Left lung (tissue), 10 donors: Measurements from ENCODE around the gene BIRC7. TPM values are rescaled to one million over a fixed set of nuclear protein-coding genes. Genes with fewer than 3 reads are reported as not detected.
A peak's percentile ranks its signal among the peaks of the same experiment; 100 is the strongest.

Source experiments
- ATAC-seq: fragments of 200-7000 bp; cut with Tn5 transposase; one replicate; pipeline ENCODE4 v1.9.1; 2020; ENCODE audit warnings: moderate library complexity
- DNase-seq, 4 donors: peaks; one replicate each; pipeline ENCODE4 v3.0.0-alpha.2; 2013 to 2020
- H3K27ac ChIP-seq, 2 donors: fragments of 200-600 bp; sonication (generic) in 1 of 2; one replicate each; pipeline versions ENCODE4 v1.5.0 to v1.8.0; 2020 to 2021
- H3K27me3 ChIP-seq, 2 donors: fragments of 200-600 bp; sonication (generic) in 1 of 2; one replicate each; pipeline versions ENCODE4 v1.5.0 to v1.8.0; 2020 to 2021
- H3K36me3 ChIP-seq, 2 donors: fragments of 200-600 bp; sonication (generic) in 1 of 2; one replicate each; pipeline versions ENCODE4 v1.5.0 to v1.8.0; 2020 to 2021
- H3K4me1 ChIP-seq, 2 donors: fragments of 200-600 bp; one replicate each; pipeline ENCODE4 v1.8.0; 2021
- H3K4me3 ChIP-seq, 2 donors: fragments of 200-600 bp; sonication (generic) in 1 of 2; one replicate each; pipeline versions ENCODE4 v1.5.0 to v1.8.0; 2020 to 2021; ENCODE audit warnings: mild to moderate bottlenecking in 1 of 2
- H3K9me3 ChIP-seq, 2 donors: fragments of 200-600 bp; sonication (generic) in 1 of 2; one replicate each; pipeline versions ENCODE4 v1.5.0 to v1.8.0; 2020 to 2021
- CTCF ChIP-seq, 2 donors: fragments of 200-600 bp; sonication (generic) in 1 of 2; IDR thresholded peaks; one replicate each; pipeline versions ENCODE4 v1.5.0 to v1.8.0; 2021; ENCODE audit warnings: antibody characterized with exemption in 2 of 2
- intact Hi-C, 2 donors: fragments of 100-400 bp; cut with DNase I; formaldehyde crosslinking; loops; one replicate each; pipeline versions ENCODE4 v1.11.2 to v1.14.2; 2022
- polyA plus RNA-seq, 6 donors: library from polyadenylated mRNA; unstranded; fragments of 120-200 nt; gene quantifications; one replicate each; pipeline ENCODE4 v1.2.1, GENCODE V29; 2013; ENCODE audit not compliant: insufficient read length in 6 of 6
- total RNA-seq, 2 donors: library from RNA; stranded (reverse); fragmentation: NEBNext Ultra II Directional; extraction: Animal tissue kit (Norgen Biotek cat#: 25700); gene quantifications; one replicate each; pipeline ENCODE4 v1.2.1, GENCODE V29; 2021
- donor health status: DM: no; HTN: yes; CAD: no.
- donor health status: DM: no; HTN: no; CAD: no.

BIRC7 gene
- total and polyA plus RNA-seq, 8 donors: 0.24 to 0.64 (median 0.42) TPM; not detected in 4

DNA sequence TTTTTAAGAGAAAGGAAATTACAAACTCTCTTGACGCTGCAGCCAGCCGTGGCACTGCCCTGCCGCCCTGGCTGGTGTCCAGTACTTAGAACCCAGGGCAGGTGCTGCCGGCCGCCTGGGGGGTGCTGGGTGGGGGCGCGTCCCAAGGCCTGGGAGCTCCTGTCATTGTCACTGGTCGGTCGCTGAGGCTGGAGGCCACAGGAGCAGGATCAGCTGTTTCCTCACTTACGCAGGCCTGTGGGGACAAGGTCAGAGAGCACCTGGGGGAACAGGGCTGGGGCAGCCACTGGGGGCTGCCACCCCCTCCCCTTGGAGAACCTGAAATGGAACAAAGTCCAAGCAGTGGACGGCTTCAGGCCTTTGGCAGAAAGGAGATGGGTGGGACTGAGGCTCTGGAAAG, 5.6 kb downstream of the BIRC7 start:
- H3K4me1 ChIP-seq: no peaks in the 10 kb centered on the region
- no peaks in the 10 kb centered on the region for H3K9me3 ChIP-seq
- peaks cover 0 to 95% of the 10 kb centered on the region in 2 donors for H3K27me3 ChIP-seq
- intact Hi-C loops: no loop called here
- ATAC-seq (no peak), DNase-seq (no peak)
- no peak for TF ChIP-seq CTCF (IDR thresholded peaks at IDR 0.05)
- no peak overlapping the region for H3K27ac ChIP-seq
- no peaks in the 10 kb centered on the region for H3K36me3 ChIP-seq
- H3K4me3 ChIP-seq: no peak overlapping the region

DNA sequence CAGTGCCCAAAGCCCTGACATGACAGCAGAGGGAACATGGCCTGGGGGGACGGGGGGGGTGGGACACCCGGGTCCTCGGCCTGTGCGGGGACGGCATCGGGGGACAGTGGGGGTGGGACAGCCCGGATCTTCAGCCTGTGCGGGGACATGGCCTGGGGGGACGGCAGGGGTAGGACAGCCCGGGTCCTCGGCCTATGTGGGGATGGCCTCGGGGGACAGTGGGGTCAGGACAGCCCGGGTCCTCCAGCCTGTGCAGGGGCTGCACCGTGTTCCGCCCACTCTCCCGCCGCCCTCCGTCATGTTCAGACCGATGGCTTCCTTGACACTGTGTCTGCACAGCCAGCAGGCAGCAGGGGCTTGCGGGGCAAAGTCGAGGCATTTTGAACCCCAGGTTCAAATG, 7.0 kb downstream of the BIRC7 start:
- Histone ChIP-seq H3K9me3 (no peaks in the 10 kb centered on the region), H3K4me1 (no peaks in the 10 kb centered on the region), H3K4me3 (no peak overlapping the region), H3K36me3 (no peaks in the 10 kb centered on the region), H3K27me3 (peaks cover 0 to 97% of the 10 kb centered on the region in 2 donors), H3K27ac (no peak overlapping the region)
- ATAC-seq (no peak), DNase-seq (no peak)
- no peak for TF ChIP-seq CTCF (IDR thresholded peaks at IDR 0.05)
- intact Hi-C loops: no loop called here

DNA sequence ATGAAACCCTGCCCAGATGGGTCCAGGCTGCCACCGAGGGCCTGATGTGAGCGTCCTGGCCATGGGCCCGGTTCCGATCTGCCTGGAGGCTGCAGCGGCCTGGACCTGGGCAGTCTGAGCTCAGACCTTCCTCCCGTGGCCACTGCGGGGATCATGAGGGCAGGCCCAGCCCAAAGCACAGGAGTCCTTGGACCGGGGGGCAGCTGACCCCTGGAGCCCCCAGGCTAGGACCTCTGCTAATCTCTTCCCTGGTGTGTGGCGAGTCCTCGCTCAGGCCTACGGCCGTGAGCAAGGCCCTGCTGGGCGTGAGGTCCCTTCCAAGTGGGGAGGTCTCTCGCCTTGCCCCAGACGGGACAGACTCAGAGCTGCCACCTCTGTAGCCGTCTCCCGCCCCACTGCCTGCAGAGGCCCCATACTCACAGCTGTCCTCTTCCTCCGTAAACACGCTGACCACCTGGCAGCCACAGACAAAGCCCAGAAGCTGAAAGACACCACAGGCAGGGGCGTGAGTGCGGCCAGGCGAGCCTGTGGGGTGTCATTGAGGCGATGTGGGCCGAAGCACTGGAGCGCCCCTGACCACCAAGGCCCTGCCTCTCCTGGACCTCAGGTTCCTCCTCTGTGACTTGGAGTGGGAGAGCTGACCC, 8.0 kb downstream of the BIRC7 start:
- H3K27me3 ChIP-seq: peaks cover 0 to 97% of the 10 kb centered on the region in 2 donors
- H3K9me3 ChIP-seq: no peaks in the 10 kb centered on the region
- DNase-seq: no peak
- no peaks in the 10 kb centered on the region for H3K4me1 ChIP-seq
- no peaks in the 10 kb centered on the region for H3K36me3 ChIP-seq
- no peak for ATAC-seq
- H3K4me3 ChIP-seq: no peak overlapping the region
- no peak for TF ChIP-seq CTCF (IDR thresholded peaks at IDR 0.05)
- intact Hi-C loops: no loop called here
- H3K27ac ChIP-seq: no peak overlapping the region

GRCh38 chr20:63244468-63244867, 8.8 kb downstream of the BIRC7 start:
- Histone ChIP-seq H3K9me3 (no peaks in the 10 kb centered on the region), H3K27me3 (peaks cover 0 to 97% of the 10 kb centered on the region in 2 donors), H3K4me3 (no peak overlapping the region), H3K4me1 (no peaks in the 10 kb centered on the region), H3K27ac (no peak overlapping the region), H3K36me3 (no peaks in the 10 kb centered on the region)
- no peak for TF ChIP-seq CTCF (IDR thresholded peaks at IDR 0.05)
- no peak for ATAC-seq
- DNase-seq: no peak
- intact Hi-C loops: no loop called here

DNA sequence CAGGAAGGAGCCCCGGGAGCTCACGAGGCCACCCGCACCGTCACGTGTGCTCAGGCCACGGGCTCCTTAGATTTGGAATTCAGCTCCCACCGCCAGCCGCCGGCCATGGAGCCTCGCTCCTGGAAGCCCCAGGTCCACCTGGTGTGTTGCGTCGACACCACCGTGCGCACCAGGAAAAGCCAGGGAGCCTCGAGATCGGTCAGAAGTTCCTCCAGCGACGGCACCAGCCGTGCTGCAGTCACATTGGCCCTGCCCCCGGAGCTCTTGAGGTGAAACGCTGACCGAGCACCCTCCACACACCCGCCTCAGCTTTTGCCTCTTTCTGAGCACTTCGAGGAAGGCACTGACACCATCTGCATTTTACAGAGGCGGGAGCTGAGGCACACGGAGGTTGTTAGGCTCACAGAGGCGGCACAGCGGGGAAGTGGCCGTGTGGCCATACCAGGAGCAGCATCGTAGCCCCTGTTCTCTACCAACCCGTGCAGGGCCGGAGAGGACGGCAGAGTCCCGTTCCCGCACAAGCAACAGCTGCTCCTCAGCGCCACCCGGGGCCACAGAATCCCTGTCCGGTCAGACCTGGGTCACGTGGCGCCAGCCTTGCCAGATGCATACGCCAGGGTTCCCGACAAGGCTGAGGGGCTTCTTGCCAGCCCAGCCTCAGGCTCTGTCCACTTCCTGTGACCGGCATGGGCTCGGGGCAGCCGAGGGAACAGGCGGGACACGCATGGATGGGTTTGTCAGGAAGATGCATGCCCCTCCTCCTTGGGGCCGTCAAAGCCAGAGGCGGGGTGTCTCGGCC, 11.0 kb downstream of the BIRC7 start:
- Histone ChIP-seq H3K4me1 (no peaks in the 10 kb centered on the region), H3K27me3 (peaks cover 2 to 96% of the 10 kb centered on the region in 2 donors), H3K9me3 (no peaks in the 10 kb centered on the region), H3K36me3 (no peaks in the 10 kb centered on the region), H3K27ac (no peak overlapping the region), H3K4me3 (no peak overlapping the region)
- DNase-seq (peak in 1 of 4 donors; percentile 51), ATAC-seq (peak; percentile 73)
- intact Hi-C loops: no loop called here
- no peak for TF ChIP-seq CTCF (IDR thresholded peaks at IDR 0.05)
